Suprapubic skin (tissue), 3 donors: ENCODE data around the gene SLC22A31.

Experiments
- EP300 ChIP-seq: sonication (generic); formaldehyde crosslinking; IDR thresholded peaks from one replicate; pipeline ENCODE4 v1.6.1; 2017; ENCODE audit warnings: antibody characterized with exemption
- TF ChIP-seq, protein P1 (sequence below), 2 donors: fragments of 200-600 bp in 1 of 2; fragments of 450-650 bp in 1 of 2; sonication (generic) in 1 of 2; IDR thresholded peaks; one replicate each; pipeline ENCODE4 v1.5.1; 2016 to 2019; ENCODE audit warnings: antibody characterized with exemption in 2 of 2, mild to moderate bottlenecking in 1 of 2, moderate library complexity in 1 of 2

DNA sequence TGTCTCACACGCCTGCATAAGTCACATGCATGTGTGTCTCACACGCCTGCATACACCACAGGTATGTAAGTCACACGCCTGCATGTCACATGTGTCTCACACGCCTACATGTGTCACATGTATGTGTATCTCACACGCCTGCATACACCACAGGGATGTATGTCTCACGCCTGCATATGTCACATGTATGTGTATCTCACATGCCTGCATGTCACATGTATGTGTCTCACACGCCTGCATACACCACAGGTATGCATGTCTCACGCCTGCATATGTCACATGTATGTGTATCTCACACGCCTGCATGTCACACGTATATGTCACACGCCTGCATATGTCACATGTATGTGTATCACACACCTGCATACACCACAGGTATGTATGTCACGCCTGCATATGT is 42.6 kb downstream of the SLC22A31 start:
- TF ChIP-seq EP300: no peak
- TF ChIP-seq, protein P1, sequence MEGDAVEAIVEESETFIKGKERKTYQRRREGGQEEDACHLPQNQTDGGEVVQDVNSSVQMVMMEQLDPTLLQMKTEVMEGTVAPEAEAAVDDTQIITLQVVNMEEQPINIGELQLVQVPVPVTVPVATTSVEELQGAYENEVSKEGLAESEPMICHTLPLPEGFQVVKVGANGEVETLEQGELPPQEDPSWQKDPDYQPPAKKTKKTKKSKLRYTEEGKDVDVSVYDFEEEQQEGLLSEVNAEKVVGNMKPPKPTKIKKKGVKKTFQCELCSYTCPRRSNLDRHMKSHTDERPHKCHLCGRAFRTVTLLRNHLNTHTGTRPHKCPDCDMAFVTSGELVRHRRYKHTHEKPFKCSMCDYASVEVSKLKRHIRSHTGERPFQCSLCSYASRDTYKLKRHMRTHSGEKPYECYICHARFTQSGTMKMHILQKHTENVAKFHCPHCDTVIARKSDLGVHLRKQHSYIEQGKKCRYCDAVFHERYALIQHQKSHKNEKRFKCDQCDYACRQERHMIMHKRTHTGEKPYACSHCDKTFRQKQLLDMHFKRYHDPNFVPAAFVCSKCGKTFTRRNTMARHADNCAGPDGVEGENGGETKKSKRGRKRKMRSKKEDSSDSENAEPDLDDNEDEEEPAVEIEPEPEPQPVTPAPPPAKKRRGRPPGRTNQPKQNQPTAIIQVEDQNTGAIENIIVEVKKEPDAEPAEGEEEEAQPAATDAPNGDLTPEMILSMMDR (IDR thresholded peaks at IDR 0.05): no peak
